T-helper 2 cell (primary cell): ENCODE data around the gene ITGAV.

Experiments used
- DNase-seq, 5 experiments: peaks; one replicate each; pipeline versions ENCODE4 v3.0.0 to v3.0.0-alpha.2; 2012 to 2022

Gene ITGAV

DNA sequence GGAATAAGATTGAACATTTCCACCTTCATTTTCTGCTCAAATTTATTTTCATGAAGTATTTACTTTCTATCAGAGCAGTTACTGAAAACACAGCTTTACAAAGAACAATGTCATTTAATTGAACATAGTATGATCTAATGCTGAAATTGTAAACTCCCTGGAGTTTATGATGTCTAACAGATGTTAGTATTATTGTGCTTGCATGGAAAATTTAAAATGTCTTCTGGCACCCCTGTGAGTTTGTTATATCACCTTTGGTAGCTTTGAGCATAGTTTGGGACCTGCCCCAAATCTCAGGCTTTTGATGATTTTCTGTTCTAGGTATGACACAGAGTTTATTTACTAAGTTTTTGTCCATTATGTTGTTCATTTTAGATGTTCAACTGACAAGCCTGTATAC lies 132.1 kb downstream of the ITGAV start:
- no peak for DNase-seq

DNA sequence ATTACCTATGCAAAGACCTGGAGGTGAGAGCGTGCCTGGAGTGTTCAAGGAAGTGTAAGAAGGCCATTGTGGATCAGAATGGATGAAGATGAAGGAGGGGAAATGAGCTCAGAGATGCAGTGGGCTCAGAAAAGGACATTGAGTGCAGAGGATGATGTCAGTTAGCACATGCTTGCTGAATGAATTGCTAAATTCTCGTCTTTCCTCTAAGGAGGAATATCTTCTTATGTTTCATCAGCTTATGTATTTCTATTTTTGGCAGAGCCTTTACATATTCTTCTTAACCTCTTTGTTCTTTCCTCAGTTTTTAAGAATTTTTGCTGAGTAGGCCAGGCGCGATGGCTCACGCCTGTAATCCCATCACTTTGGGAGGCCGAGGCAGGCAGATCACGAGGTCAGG lies 134.9 kb downstream of the ITGAV start:
- no peak for DNase-seq

DNA sequence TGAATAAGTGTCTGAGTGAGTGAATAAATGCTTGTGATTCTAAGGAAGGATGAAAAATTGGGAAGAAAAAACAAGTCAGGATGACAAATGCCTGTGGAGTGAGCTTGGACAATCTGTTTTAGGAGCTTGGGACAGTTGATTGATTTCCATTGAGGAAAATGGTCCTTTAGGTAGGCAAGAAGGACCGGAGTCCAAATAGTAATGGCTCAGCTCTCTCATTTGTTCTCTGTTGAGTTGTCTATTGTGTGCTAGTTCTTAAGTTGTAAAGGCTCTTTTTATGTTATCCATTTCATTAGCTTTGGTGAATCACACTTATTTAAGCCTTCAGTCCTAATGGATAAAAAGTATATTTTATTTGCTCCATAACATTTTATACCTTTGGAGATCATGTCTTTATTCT lies 135.9 kb downstream of the ITGAV start:
- DNase-seq, result no peak

DNA sequence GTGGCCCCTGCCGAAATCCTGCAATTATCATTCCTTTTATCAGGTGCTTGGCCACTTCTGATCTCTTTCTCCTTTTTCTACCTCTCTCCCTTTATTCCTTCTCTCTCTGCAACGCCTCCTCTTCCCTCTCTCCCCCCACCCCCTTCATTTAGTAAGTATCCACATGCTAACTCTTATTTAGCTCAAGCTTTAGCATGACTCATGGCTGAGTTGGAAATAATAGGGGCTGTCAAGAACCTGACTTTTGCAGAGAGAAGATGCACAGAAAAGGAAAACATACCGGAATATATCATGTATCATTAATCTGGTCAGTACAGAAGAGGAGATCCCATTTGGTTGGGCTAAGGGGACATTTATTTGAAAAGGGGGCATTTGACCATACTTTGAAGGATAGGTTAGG lies 137.1 kb downstream of the ITGAV start:
- no peak for DNase-seq

DNA sequence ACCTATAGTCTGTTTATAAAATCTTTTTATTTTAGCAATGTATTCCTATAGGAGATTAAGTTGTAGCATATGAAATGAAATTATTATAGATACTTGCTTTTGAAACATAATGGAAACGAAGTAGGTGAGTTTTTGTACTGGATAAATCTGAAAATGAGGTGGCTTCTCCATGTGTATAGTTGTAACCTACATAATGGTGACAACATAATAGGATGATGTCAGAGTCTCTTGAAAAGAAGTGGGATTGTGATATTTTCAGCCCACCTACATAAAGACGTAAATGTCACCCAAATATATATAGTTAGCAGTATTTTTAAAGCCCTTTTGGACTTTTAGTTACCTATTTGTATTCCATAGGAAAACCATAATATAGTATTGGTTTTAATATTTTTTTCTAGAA lies 138.8 kb downstream of the ITGAV start:
- DNase-seq, result no peak
